ENCODE data around the gene CWC22.
"Not testable (repeated sequence)": the region's sequence is repeated elsewhere in the genome, so short reads cannot be mapped to it uniquely, and the experiment has no call there.

CWC22 gene

GRCh38 chr2:180003559-180003958 lies 3.5 kb downstream of the CWC22 start:
- no peak for DNase-seq (ENCODE audit: low read depth in 2 of 2, low spot score in 1 of 2)

- DNase-seq (ENCODE audit: low read depth in 2 of 2, low spot score in 1 of 2) = no peak
Measured at GRCh38 chr2:180003073-180003472, 4.0 kb downstream of the CWC22 start.

GRCh38 chr2:180002198-180002770 lies 4.8 kb downstream of the CWC22 start:
- no peak for DNase-seq (ENCODE audit: low read depth in 2 of 2, low spot score in 1 of 2)

GRCh38 chr2:180001726-180002125 lies 5.4 kb downstream of the CWC22 start:
- DNase-seq (ENCODE audit: low read depth in 2 of 2, low spot score in 1 of 2) = no peak

GRCh38 chr2:180000434-180000833 lies 6.7 kb downstream of the CWC22 start:
- DNase-seq (ENCODE audit: low read depth in 2 of 2, low spot score in 1 of 2) = no peak

GRCh38 chr2:179999000-179999399 lies 8.1 kb downstream of the CWC22 start:
- no peak for DNase-seq (ENCODE audit: low read depth in 2 of 2, low spot score in 1 of 2)

GRCh38 chr2:179995741-179996515 lies 11.2 kb downstream of the CWC22 start:
- no peak for DNase-seq (ENCODE audit: low read depth in 2 of 2, low spot score in 1 of 2)

- no peak for DNase-seq (ENCODE audit: low read depth in 2 of 2, low spot score in 1 of 2)
Measured at GRCh38 chr2:179991344-179991743, 15.8 kb downstream of the CWC22 start.

GRCh38 chr2:179990676-179991317 lies 16.3 kb downstream of the CWC22 start:
- no peak for DNase-seq (ENCODE audit: low read depth in 2 of 2, low spot score in 1 of 2)

- no peak for DNase-seq (ENCODE audit: low read depth in 2 of 2, low spot score in 1 of 2)
Measured at GRCh38 chr2:179987916-179988315, 19.2 kb downstream of the CWC22 start.

- DNase-seq (ENCODE audit: low read depth in 2 of 2, low spot score in 1 of 2) = no peak
Measured at GRCh38 chr2:179985163-179985820, 21.8 kb downstream of the CWC22 start.

- DNase-seq (ENCODE audit: low read depth in 2 of 2, low spot score in 1 of 2) = no peak
Measured at GRCh38 chr2:179983250-179983932, 23.7 kb downstream of the CWC22 start.

GRCh38 chr2:179981085-179981484 lies 26.0 kb downstream of the CWC22 start:
- no peak for DNase-seq (ENCODE audit: low read depth in 2 of 2, low spot score in 1 of 2)

GRCh38 chr2:179974761-179975160 lies 32.3 kb downstream of the CWC22 start:
- no peak for DNase-seq (ENCODE audit: low read depth in 2 of 2, low spot score in 1 of 2)

- no peak for DNase-seq (ENCODE audit: low read depth in 2 of 2, low spot score in 1 of 2)
Measured at GRCh38 chr2:179966778-179967394, 40.2 kb downstream of the CWC22 start.

GRCh38 chr2:179965291-179966258 lies 41.5 kb downstream of the CWC22 start:
- no peak for DNase-seq (ENCODE audit: low read depth in 2 of 2, low spot score in 1 of 2)

- no peak for DNase-seq (ENCODE audit: low read depth in 2 of 2, low spot score in 1 of 2)
Measured at GRCh38 chr2:179963626-179964025, 43.5 kb downstream of the CWC22 start.

GRCh38 chr2:179958251-179958650 lies 48.8 kb downstream of the CWC22 start:
- not testable (repeated sequence) for DNase-seq (ENCODE audit: low read depth in 2 of 2, low spot score in 1 of 2)

- no peak for DNase-seq (ENCODE audit: low read depth in 2 of 2, low spot score in 1 of 2)
Measured at GRCh38 chr2:179954026-179954425, 53.1 kb downstream of the CWC22 start.

GRCh38 chr2:179953359-179953758 lies 53.7 kb downstream of the CWC22 start:
- DNase-seq (ENCODE audit: low read depth in 2 of 2, low spot score in 1 of 2) = no peak

Data from stimulated activated CD8-positive, alpha-beta memory T cell treated with anti-CD3 and anti-CD28 coated beads, Interleukin-4, amount 100 ng/mL, for 4 hours (primary cell).